Activated CD4-positive, alpha-beta T cell treated with anti-CD3 and anti-CD28 coated beads, Interleukin-2, Interleukin-6, amounts not matched to agents 100 ng/mL and 50 ng/mL, durations not matched to agents 16 hours and 8 hours (primary cell): ENCODE results near the gene DNHD1.

Experiments used
- DNase-seq: peaks from one replicate; pipeline ENCODE4 v3.0.0-alpha.2; 2020

DNHD1 gene

GRCh38 chr11:6615882-6616585 is 119.0 kb downstream of the DNHD1 start:
- DNase-seq = no peak

GRCh38 chr11:6616596-6617250 is 119.6 kb downstream of the DNHD1 start:
- DNase-seq = no peak

- no peak for DNase-seq
Observed at GRCh38 chr11:6617315-6617781, 120.3 kb downstream of the DNHD1 start.

- peak; percentile 79 for DNase-seq
Observed at GRCh38 chr11:6618117-6619003, 121.3 kb downstream of the DNHD1 start.

GRCh38 chr11:6619004-6619745 is 122.1 kb downstream of the DNHD1 start, which contains the start of gene TPP1:
TPP1 (minus strand) TSS chr11:6619422; CDS start chr11:6619400, 22 bp downstream.
- DNase-seq = peak; percentile 95

- DNase-seq = no peak
Observed at GRCh38 chr11:6620636-6621035, 123.6 kb downstream of the DNHD1 start.
